ENCODE measurements around the gene SCAMP1. TPM values are rescaled to one million over a fixed set of nuclear protein-coding genes. Genes with fewer than 3 reads are reported as not detected.

Gene SCAMP1
- total RNA-seq, 1 experiment from 2014 or later = 36.0 TPM

DNA sequence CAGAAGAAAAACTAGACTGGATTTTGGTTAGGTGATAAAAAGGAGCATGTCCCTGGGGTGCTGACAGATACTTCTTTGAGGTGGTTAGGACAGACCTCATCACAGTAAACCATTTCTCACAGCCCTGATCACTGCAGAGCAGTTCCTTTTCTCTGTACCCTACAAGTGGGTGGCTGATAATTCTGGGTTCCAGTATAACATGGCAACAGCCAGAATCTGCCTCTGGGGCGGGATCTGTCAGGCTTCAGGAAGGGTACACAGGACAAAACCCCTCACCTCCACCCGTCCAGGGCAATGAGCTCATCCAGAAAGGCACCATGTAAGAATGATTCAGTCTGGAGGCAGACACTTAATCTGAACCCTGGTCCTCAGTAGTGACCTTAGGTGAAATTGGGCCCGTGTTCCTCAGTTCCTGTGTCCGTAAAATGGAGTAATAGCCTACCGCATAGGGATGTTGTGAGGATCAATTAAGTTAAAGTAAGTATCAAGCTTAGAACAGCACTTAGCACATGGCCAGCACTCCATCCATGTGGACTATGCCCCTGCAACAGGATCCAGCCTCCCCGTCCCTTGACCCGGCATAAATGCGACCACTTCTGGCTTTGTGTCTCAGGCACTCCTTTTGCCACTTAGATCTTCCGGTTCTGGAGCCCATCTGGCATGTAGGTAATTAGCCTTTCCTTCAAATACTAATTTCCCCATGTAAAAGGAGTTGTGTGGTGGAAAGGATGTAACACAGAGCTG lies 159.0 kb downstream of the SCAMP1 start:
- Histone ChIP-seq H2BK12ac (ENCODE audit: insufficient read length, low read depth, low read length) (no peak overlapping the region), H3K9me3 (ENCODE audit: control insufficient read depth, low read depth, low read length) (no peaks in the 10 kb centered on the region), H2BK5ac (ENCODE audit: insufficient read length, low read length) (no peak overlapping the region), H2AFZ (ENCODE audit: low read length) (no peak overlapping the region), H2BK20ac (ENCODE audit: low read depth, low read length, poor library complexity, severe bottlenecking) (no peak overlapping the region), H3K79me1 (ENCODE audit: insufficient read depth, low read depth, low read length, poor library complexity, severe bottlenecking) (no peaks in the 10 kb centered on the region), H4K20me1 (ENCODE audit: control insufficient read depth, insufficient read depth, insufficient read length) (no peaks in the 10 kb centered on the region), H2BK120ac (ENCODE audit: low read depth, low read length, poor library complexity, severe bottlenecking) (no peak overlapping the region), H3K27ac (ENCODE audit: insufficient read length, low read depth, low read length) (no peak overlapping the region), H3T11ph (ENCODE audit: low read length) (no peak overlapping the region), H3K4me2 (ENCODE audit: insufficient read depth, insufficient read length, low read length) (no peak overlapping the region), H3K56ac (ENCODE audit: insufficient read length, low read depth, low read length) (no peak overlapping the region), H3K18ac (ENCODE audit: insufficient read length, low read depth, low read length) (no peak overlapping the region), H3K4me1 (ENCODE audit: insufficient read depth, low read length) (peaks cover 4% of the 10 kb centered on the region; the same call in 1 of the 2 replicates), H2AK5ac (ENCODE audit: insufficient read length, low read length) (no peak overlapping the region), H3K79me2 (ENCODE audit: insufficient read depth, low read length) (no peaks in the 10 kb centered on the region; the same call in 1 of the 2 replicates), H2BK15ac (ENCODE audit: low read depth, low read length) (no peak overlapping the region), H4K8ac (replicated peaks; ENCODE audit: insufficient read length, low read depth, low read length) (no peak overlapping the region), H3K23me2 (ENCODE audit: insufficient read length, low read depth, low read length, poor library complexity, severe bottlenecking) (no peaks in the 10 kb centered on the region), H3K9ac (ENCODE audit: extremely low read depth, insufficient read length, low read length) (no peak overlapping the region), H3K14ac (ENCODE audit: insufficient read depth, low read length) (no peak overlapping the region), H3K27me3 (ENCODE audit: insufficient read depth, low read length) (no peaks in the 10 kb centered on the region), H4K5ac (ENCODE audit: insufficient read length, low read depth, low read length) (no peak overlapping the region), H4K91ac (ENCODE audit: insufficient read length, low read depth, low read length) (no peak overlapping the region), H3K4ac (ENCODE audit: low read depth, low read length) (no peak overlapping the region), H3K23ac (ENCODE audit: insufficient read length, low read depth, low read length) (no peak overlapping the region)
- TF ChIP-seq CTCF (conservative IDR thresholded peaks at IDR 0.05) = no peak
- Mint-ChIP-seq H3K9me3 (no peaks in the 10 kb centered on the region), H3K27me3 (ENCODE audit: low read depth) (no peaks in the 10 kb centered on the region; the same call in 1 of the 2 replicates), H3K4me1 (peaks cover 17 to 19% of the 10 kb centered on the region in 2 experiments), H3K36me3 (ENCODE audit: insufficient read depth in 1 of 3, low read depth in 3 of 3) (peaks cover 0 to 22% (median 6%) of the 10 kb centered on the region in 3 experiments; a peak in 5 of 7 replicates), H3K4me3 (no peak overlapping the region), H3K27ac (peak overlapping the region in 1 of 3 experiments; percentile 44; a peak in 2 of 7 replicates)
- DNase-seq = no peak
- WGBS (ENCODE audit: extremely low coverage, insufficient read length, low lambda C conversion rate) = no CpG with 5 or more reads among the region's 9 CpGs
